GM12892 (cell line): ENCODE measurements around the gene PRSS33.
A peak's percentile ranks its signal among the peaks of the same experiment; 100 is the strongest.

ENCODE experiments used
- POLR2A ChIP-seq: IDR thresholded peaks from 2 replicates; pipeline ENCODE4 v1.6.1; 2011; ENCODE audit warnings: low read depth, low read length, control low read depth
- TAF1 ChIP-seq: IDR thresholded peaks from 2 replicates; pipeline ENCODE4 v1.6.1; 2011; ENCODE audit warnings: low read depth, mild to moderate bottlenecking, control low read depth, low read length, borderline replicate concordance

DNA sequence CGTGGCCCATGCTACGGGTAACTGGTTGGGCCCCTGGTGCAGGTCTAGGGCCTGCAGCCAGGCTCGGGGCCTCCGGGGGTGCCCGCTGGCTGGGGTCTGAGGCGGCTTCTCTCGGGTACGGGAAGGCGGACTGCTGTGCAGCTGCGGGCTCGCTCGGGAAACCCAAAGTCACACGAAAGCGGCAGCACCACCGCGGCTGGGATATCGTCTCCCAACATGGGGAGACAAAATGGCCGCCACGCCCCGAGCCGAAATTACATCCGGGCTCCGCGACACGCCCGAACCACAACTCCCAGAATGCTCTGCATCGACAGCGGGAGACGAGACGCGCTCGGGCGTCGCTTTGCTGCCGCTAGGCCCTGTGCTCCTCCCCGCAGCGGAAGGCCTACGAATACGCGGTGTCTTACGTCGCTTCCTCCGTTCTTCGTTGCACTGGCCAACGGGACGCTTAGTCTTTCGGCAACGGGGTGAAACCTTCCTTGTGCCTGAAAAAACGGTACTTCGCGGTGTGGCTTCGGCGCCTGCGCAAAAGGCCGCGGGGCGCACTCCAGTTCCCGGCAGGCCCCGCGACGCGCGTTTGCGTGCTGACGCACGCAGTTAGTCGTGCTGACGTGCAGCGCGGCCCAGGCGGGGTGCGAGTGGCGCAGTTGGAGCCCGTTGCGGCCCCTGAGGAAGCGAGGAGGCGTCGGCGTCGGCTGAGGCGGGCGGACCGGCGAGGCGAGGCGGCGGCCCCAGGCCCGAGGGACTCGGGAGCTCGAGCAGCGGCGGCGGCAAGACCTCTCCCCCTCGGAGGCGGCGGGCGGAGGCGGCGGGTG, 35.1 kb downstream of the PRSS33 start, which contains the start of gene SRRM2:
- peak; percentile 80 for TF ChIP-seq TAF1
- peak; percentile 93 for TF ChIP-seq POLR2A
